ENCODE data around the gene MAP7D3.

MAP7D3 gene

GRCh38 chrX:136205882-136206380, 45.3 kb downstream of the MAP7D3 start:
- no peak for ATAC-seq
- TF ChIP-seq ESRRG (CRISPR knock-in tag; IDR thresholded peaks at IDR 0.05) (no peak), CSDC2 (CRISPR knock-in tag; IDR thresholded peaks at IDR 0.05) (no peak), ZNF565 (CRISPR knock-in tag; conservative IDR thresholded peaks at IDR 0.05; ENCODE audit: low read depth) (no peak), ZFP30 (CRISPR knock-in tag; IDR thresholded peaks at IDR 0.05) (no peak), PATZ1 (CRISPR knock-in tag; IDR thresholded peaks at IDR 0.05; ENCODE audit: borderline replicate concordance) (no peak), OSR1 (CRISPR knock-in tag; IDR thresholded peaks at IDR 0.05) (no peak), ISL1 (CRISPR knock-in tag; IDR thresholded peaks at IDR 0.05) (no peak), TCF4 (CRISPR knock-in tag; IDR thresholded peaks at IDR 0.05; ENCODE audit: borderline replicate concordance) (no peak), CREB5 (CRISPR knock-in tag; IDR thresholded peaks at IDR 0.05; ENCODE audit: low read depth) (no peak), TSHZ2 (CRISPR knock-in tag; IDR thresholded peaks at IDR 0.05) (no peak), ZNF8 (CRISPR knock-in tag; IDR thresholded peaks at IDR 0.05) (no peak), POU6F1 (CRISPR knock-in tag; IDR thresholded peaks at IDR 0.05; ENCODE audit: borderline replicate concordance, low read depth) (no peak), ZNF70 (CRISPR knock-in tag; IDR thresholded peaks at IDR 0.05) (no peak), ZC3H10 (CRISPR knock-in tag; IDR thresholded peaks at IDR 0.05) (no peak), ARNTL (CRISPR knock-in tag; IDR thresholded peaks at IDR 0.05; ENCODE audit: borderline replicate concordance, low read depth) (no peak)

- ATAC-seq: peak; percentile 15; the same call in 1 of the 3 replicates
- TF ChIP-seq RARB (CRISPR knock-in tag; IDR thresholded peaks at IDR 0.05) (no peak), ZNF565 (CRISPR knock-in tag; conservative IDR thresholded peaks at IDR 0.05; ENCODE audit: low read depth) (no peak), PPARA (CRISPR knock-in tag; IDR thresholded peaks at IDR 0.05; ENCODE audit: borderline replicate concordance) (no peak), SNAI2 (CRISPR knock-in tag; IDR thresholded peaks at IDR 0.05) (no peak), BACH2 (CRISPR knock-in tag; IDR thresholded peaks at IDR 0.05; ENCODE audit: borderline replicate concordance) (no peak), CSDC2 (CRISPR knock-in tag; IDR thresholded peaks at IDR 0.05) (no peak), CSRNP3 (CRISPR knock-in tag; IDR thresholded peaks at IDR 0.05) (no peak), ZFP3 (CRISPR knock-in tag; IDR thresholded peaks at IDR 0.05) (no peak), ISL1 (CRISPR knock-in tag; IDR thresholded peaks at IDR 0.05) (no peak), GLIS3 (CRISPR knock-in tag; IDR thresholded peaks at IDR 0.05) (no peak), TSHZ2 (CRISPR knock-in tag; IDR thresholded peaks at IDR 0.05) (no peak), TOX (CRISPR knock-in tag; IDR thresholded peaks at IDR 0.05; ENCODE audit: borderline replicate concordance) (no peak), ZFP30 (CRISPR knock-in tag; IDR thresholded peaks at IDR 0.05) (no peak), OSR1 (CRISPR knock-in tag; IDR thresholded peaks at IDR 0.05) (no peak), POU6F1 (CRISPR knock-in tag; IDR thresholded peaks at IDR 0.05; ENCODE audit: borderline replicate concordance, low read depth) (no peak)
Observed at GRCh38 chrX:136204571-136204970, 46.6 kb downstream of the MAP7D3 start.

All from SK-N-SH treated with all-trans-retinoic acid at 6 μM for 48 hours (cell line).